Gastrocnemius medialis (tissue), 4 donors: ENCODE results near the gene FBXL5.

Source experiments
- CTCF ChIP-seq, 5 experiments: fragments of 450-650 bp in 3 of 5; fragments of 200-600 bp in 2 of 5; sonication (generic) in 2 of 5; IDR thresholded peaks in 4 of 5; conservative IDR thresholded peaks in 1 of 5; 1 replicate in 4 of 5; 2 replicates in 1 of 5; pipeline ENCODE4 v1.5.1; 2016 to 2019; ENCODE audit warnings: antibody characterized with exemption in 5 of 5, mild to moderate bottlenecking in 3 of 5, moderate library complexity in 3 of 5
- POLR2A ChIP-seq, 2 donors: fragments of 450-650 bp; IDR thresholded peaks; one replicate each; pipeline ENCODE4 v1.6.1; 2017; ENCODE audit warnings: antibody characterized with exemption in 2 of 2, mild to moderate bottlenecking in 2 of 2, moderate library complexity in 2 of 2

- TF ChIP-seq CTCF (IDR thresholded peaks at IDR 0.05 in 4 of 5, conservative IDR thresholded peaks at IDR 0.05 in 1 of 5) (no peak), POLR2A (IDR thresholded peaks at IDR 0.05) (no peak)
Measured at GRCh38 chr4:15656038-15656470, 897 bp upstream of the FBXL5 start.
